GM12875 (cell line): ENCODE data around the gene RPTN.

Experiments
- H3K4me3 ChIP-seq: one replicate; pipeline ENCODE4 v1.5.1; 2011; ENCODE audit warnings: low read depth, low read length, control low read depth
- CTCF ChIP-seq: IDR thresholded peaks from 2 replicates; pipeline ENCODE4 v1.5.1; 2011; ENCODE audit warnings: low read depth, mild to moderate bottlenecking, control low read depth, inconsistent platforms, low read length, moderate library complexity, borderline replicate concordance; ENCODE audit not compliant: insufficient read depth

The RPTN gene

GRCh38 chr1:152125834-152126443 lies 33.1 kb downstream of the RPTN start:
- no peak overlapping the region for H3K4me3 ChIP-seq
- TF ChIP-seq CTCF = no peak

GRCh38 chr1:152118915-152119314 lies 40.1 kb downstream of the RPTN start:
- no peak for TF ChIP-seq CTCF

GRCh38 chr1:152115344-152115743 lies 43.7 kb downstream of the RPTN start, which contains the start of gene TCHH:
TCHH (minus strand) TSS chr1:152115444; CDS start chr1:152114080, 1,364 bp downstream.
- no peak for TF ChIP-seq CTCF
- no peak within 1 kb of the TSS for H3K4me3 ChIP-seq

More at GRCh38 chr1:152118915-152119314, 40.1 kb downstream of the RPTN start:
- no peak overlapping the region for H3K4me3 ChIP-seq

GRCh38 chr1:152112885-152113432 lies 46.1 kb downstream of the RPTN start:
- no peak overlapping the region for H3K4me3 ChIP-seq

GRCh38 chr1:152112101-152112884 lies 46.7 kb downstream of the RPTN start:
- H3K4me3 ChIP-seq = no peak overlapping the region

More at GRCh38 chr1:152112885-152113432, 46.1 kb downstream of the RPTN start:
- TF ChIP-seq CTCF = no peak

GRCh38 chr1:152111515-152111968 lies 47.5 kb downstream of the RPTN start:
- TF ChIP-seq CTCF = no peak
- no peak overlapping the region for H3K4me3 ChIP-seq

More at GRCh38 chr1:152112101-152112884, 46.7 kb downstream of the RPTN start:
- no peak for TF ChIP-seq CTCF
